ENCODE results near the gene ACOT11.

GRCh38 chr1:54600947-54601721, 53.1 kb downstream of the ACOT11 start:
- TF ChIP-seq BHLHE40 (IDR thresholded peaks at IDR 0.05; ENCODE audit: borderline replicate concordance) (no peak), SUZ12 (IDR thresholded peaks at IDR 0.05) (no peak), SP1 (IDR thresholded peaks at IDR 0.05) (no peak), FOXA1 (IDR thresholded peaks at IDR 0.05) (no peak), FOXK2 (IDR thresholded peaks at IDR 0.05) (no peak), TARDBP (IDR thresholded peaks at IDR 0.05) (no peak), LEF1 (IDR thresholded peaks at IDR 0.05; ENCODE audit: borderline replicate concordance) (no peak), NFRKB (IDR thresholded peaks at IDR 0.05) (no peak), ELF4 (IDR thresholded peaks at IDR 0.05) (no peak), ARNT (IDR thresholded peaks at IDR 0.05) (no peak), FOXM1 (IDR thresholded peaks at IDR 0.05; ENCODE audit: borderline replicate concordance) (no peak), PKNOX1 (IDR thresholded peaks at IDR 0.05) (no peak), HDGF (IDR thresholded peaks at IDR 0.05; ENCODE audit: borderline replicate concordance) (no peak), L3MBTL2 (conservative IDR thresholded peaks at IDR 0.05) (no peak)

Data from HEK293T (cell line).